Tibial artery (tissue), 4 donors: ENCODE results near the gene WIPI1.
A peak's percentile ranks its signal among the peaks of the same experiment; 100 is the strongest.
"Not testable (repeated sequence)": the region's sequence is repeated elsewhere in the genome, so short reads cannot be mapped to it uniquely, and the experiment has no call there.

Experiments used
- DNase-seq, 2 donors: peaks; one replicate each; pipeline ENCODE4 v3.0.0-alpha.2; 2019
- H3K27ac ChIP-seq, 2 donors: fragments of 200-600 bp; sonication (generic) in 1 of 2; 1 replicate in 1 of 2; 2 replicates in 1 of 2; pipeline ENCODE4 v1.5.1; 2018 to 2019; ENCODE audit warnings: mild to moderate bottlenecking in 1 of 2
- H3K27me3 ChIP-seq, 2 donors: fragments of 200-600 bp; sonication (generic) in 1 of 2; one replicate each; pipeline versions ENCODE4 v1.5.1 to v1.6.0; 2016 to 2019
- H3K36me3 ChIP-seq, 3 donors: fragments of 200-600 bp; sonication (generic) in 2 of 3; one replicate each; pipeline ENCODE4 v1.5.1; 2016 to 2019; ENCODE audit warnings: mild to moderate bottlenecking in 2 of 3
- H3K4me1 ChIP-seq, 4 donors: fragments of 200-600 bp; sonication (generic) in 2 of 4; 1 replicate in 3 of 4; 2 replicates in 1 of 4; pipeline ENCODE4 v1.5.1; 2016 to 2019
- H3K4me3 ChIP-seq, 2 donors: fragments of 200-600 bp; sonication (generic) in 1 of 2; 1 replicate in 1 of 2; 2 replicates in 1 of 2; pipeline ENCODE4 v1.5.1; 2018 to 2019; ENCODE audit warnings: mild to moderate bottlenecking in 2 of 2
- H3K9me3 ChIP-seq, 3 donors: fragments of 200-600 bp; sonication (generic) in 1 of 3; one replicate each; pipeline ENCODE4 v1.5.1; 2016 to 2019
- intact Hi-C: fragments of 100-400 bp; cut with DNase I; formaldehyde crosslinking; loops from one replicate; pipeline ENCODE4 v1.15.0; 2023; ENCODE audit warnings: low total_unique reads
- TF ChIP-seq, protein P1 (sequence below), 2 experiments: fragments of 200-600 bp in 1 of 2; fragments of 450-650 bp in 1 of 2; IDR thresholded peaks; one replicate each; pipeline ENCODE4 v1.5.1; 2017 to 2019; ENCODE audit warnings: antibody characterized with exemption in 2 of 2, mild to moderate bottlenecking in 1 of 2, moderate library complexity in 1 of 2

WIPI1 gene

GRCh38 chr17:68420065-68420464 is 37.2 kb downstream of the WIPI1 start:
- H3K36me3 ChIP-seq = peaks cover 54 to 61% (median 59%) of the 10 kb centered on the region in 3 donors
- intact Hi-C loops = no loop called here
- H3K4me3 ChIP-seq = no peak overlapping the region
- TF ChIP-seq, protein P1, sequence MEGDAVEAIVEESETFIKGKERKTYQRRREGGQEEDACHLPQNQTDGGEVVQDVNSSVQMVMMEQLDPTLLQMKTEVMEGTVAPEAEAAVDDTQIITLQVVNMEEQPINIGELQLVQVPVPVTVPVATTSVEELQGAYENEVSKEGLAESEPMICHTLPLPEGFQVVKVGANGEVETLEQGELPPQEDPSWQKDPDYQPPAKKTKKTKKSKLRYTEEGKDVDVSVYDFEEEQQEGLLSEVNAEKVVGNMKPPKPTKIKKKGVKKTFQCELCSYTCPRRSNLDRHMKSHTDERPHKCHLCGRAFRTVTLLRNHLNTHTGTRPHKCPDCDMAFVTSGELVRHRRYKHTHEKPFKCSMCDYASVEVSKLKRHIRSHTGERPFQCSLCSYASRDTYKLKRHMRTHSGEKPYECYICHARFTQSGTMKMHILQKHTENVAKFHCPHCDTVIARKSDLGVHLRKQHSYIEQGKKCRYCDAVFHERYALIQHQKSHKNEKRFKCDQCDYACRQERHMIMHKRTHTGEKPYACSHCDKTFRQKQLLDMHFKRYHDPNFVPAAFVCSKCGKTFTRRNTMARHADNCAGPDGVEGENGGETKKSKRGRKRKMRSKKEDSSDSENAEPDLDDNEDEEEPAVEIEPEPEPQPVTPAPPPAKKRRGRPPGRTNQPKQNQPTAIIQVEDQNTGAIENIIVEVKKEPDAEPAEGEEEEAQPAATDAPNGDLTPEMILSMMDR (IDR thresholded peaks at IDR 0.05) = no peak
- H3K27ac ChIP-seq = no peak overlapping the region
- peaks cover 3 to 32% (median 16%) of the 10 kb centered on the region in 3 donors for H3K9me3 ChIP-seq
- no peaks in the 10 kb centered on the region for H3K4me1 ChIP-seq
- DNase-seq = no peak
- H3K27me3 ChIP-seq = no peaks in the 10 kb centered on the region

GRCh38 chr17:68418876-68419275 is 38.4 kb downstream of the WIPI1 start:
- Histone ChIP-seq H3K4me1 (no peaks in the 10 kb centered on the region), H3K27me3 (no peaks in the 10 kb centered on the region), H3K27ac (no peak overlapping the region), H3K4me3 (no peak overlapping the region), H3K9me3 (peaks cover 3 to 41% (median 16%) of the 10 kb centered on the region in 3 donors), H3K36me3 (peaks cover 42 to 49% (median 47%) of the 10 kb centered on the region in 3 donors)
- DNase-seq = no peak
- TF ChIP-seq, protein P1 (IDR thresholded peaks at IDR 0.05) = no peak
- intact Hi-C loops = no loop called here

GRCh38 chr17:68417317-68417716 is 40.0 kb downstream of the WIPI1 start:
- peaks cover 3 to 46% (median 16%) of the 10 kb centered on the region in 3 donors for H3K9me3 ChIP-seq
- intact Hi-C loops = no loop called here
- TF ChIP-seq, protein P1 (IDR thresholded peaks at IDR 0.05) = no peak
- peaks cover 28 to 34% (median 31%) of the 10 kb centered on the region in 3 donors for H3K36me3 ChIP-seq
- H3K27me3 ChIP-seq = no peaks in the 10 kb centered on the region
- no peak for DNase-seq
- no peak overlapping the region for H3K4me3 ChIP-seq
- H3K4me1 ChIP-seq = no peaks in the 10 kb centered on the region
- no peak overlapping the region for H3K27ac ChIP-seq

DNA sequence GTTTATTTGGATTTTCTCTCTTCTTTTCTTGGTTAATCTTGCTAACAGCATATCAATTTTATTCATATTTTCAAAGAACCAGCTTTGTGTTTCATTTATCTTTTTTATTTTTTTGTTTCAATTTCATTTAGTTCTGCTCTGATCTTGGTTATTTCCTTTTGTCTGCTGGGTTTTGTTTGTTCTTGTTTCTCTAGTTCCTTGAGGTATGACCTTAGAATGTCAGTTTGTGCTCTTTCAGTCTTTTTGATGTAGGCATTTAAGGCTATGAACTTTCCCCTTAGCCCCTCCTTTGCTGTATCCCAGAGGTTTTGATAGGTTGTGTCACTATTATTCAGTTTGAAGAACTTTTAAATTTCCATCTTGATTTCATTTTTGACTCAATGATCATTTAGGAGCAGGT is 42.4 kb downstream of the WIPI1 start:
- DNase-seq, intact Hi-C loops, H3K4me3 ChIP-seq, H3K27me3 ChIP-seq, H3K27ac ChIP-seq, H3K4me1 ChIP-seq, H3K36me3 ChIP-seq: not testable (repeated sequence)
- peaks cover 3 to 46% (median 16%) of the 10 kb centered on the region in 3 donors for H3K9me3 ChIP-seq

DNA sequence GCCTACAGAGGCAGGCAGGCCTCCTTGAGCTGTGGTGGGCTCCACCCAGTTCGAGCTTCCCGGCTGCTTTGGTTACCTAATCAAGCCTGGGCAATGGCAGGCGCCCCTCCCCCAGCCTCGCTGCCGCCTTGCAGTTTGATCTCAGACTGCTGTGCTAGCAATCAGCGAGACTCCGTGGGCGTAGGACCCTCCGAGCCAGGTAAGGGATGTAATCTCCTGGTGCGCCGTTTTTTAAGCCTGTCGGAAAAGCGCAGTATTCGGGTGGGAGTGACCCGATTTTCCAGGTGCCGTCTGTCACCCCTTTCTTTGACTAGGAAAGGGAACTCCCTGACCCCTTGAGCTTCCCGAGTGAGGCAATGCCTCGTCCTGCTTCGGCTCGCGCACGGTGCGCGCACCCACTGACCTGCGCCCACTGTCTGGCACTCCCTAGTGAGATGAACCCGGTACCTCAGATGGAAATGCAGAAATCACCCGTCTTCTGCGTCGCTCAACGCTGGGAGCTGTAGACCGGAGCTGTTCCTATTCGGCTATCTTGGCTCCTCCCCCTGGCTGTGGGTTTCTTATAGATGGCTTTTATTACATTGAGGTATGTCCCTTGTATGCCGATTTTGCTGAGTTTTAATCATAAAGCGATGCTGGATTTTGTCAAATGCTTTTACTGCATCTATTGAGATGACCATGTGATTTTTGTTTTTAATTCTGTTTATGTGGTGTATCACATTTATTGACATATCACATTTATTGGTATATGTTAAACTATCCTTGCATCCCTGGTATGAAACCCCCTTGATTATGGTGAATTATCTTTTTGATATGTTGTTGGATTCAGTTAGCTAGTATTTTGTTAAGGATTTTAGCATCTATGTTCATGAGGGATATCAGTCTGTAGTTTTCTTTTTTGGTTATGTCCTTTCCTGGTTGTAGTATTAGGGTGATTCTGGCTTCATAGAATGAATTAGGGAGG is 43.4 kb downstream of the WIPI1 start:
- H3K4me1 ChIP-seq, H3K27me3 ChIP-seq, DNase-seq, H3K36me3 ChIP-seq, intact Hi-C loops, H3K27ac ChIP-seq: not testable (repeated sequence)
- H3K9me3 ChIP-seq = peaks cover 3 to 39% (median 16%) of the 10 kb centered on the region in 3 donors
- peak overlapping the region; percentile 14 to 16 for H3K4me3 ChIP-seq

- H3K4me3 ChIP-seq, H3K27ac ChIP-seq, H3K27me3 ChIP-seq, H3K4me1 ChIP-seq, intact Hi-C loops, DNase-seq, H3K36me3 ChIP-seq: not testable (repeated sequence)
- H3K9me3 ChIP-seq = peaks cover 4 to 21% (median 11%) of the 10 kb centered on the region in 3 donors
These were observed 49.6 kb downstream of the WIPI1 start for GRCh38 chr17:68407656-68408055.

GRCh38 chr17:68403837-68404236 is 53.5 kb downstream of the WIPI1 start:
- H3K36me3 ChIP-seq, H3K27me3 ChIP-seq, H3K4me1 ChIP-seq, intact Hi-C loops, DNase-seq, H3K27ac ChIP-seq, H3K4me3 ChIP-seq: not testable (repeated sequence)
- peaks cover 4 to 21% (median 11%) of the 10 kb centered on the region in 3 donors for H3K9me3 ChIP-seq
